Liver (tissue), 9 donors: ENCODE results near the gene ARAP1. TPM values are rescaled to one million over a fixed set of nuclear protein-coding genes. Genes with fewer than 3 reads are reported as not detected.

Source experiments
- DNase-seq: peaks from one replicate; pipeline ENCODE4 v3.0.0-alpha.2; 2017; ENCODE audit warnings: low spot score
- H3K27ac ChIP-seq, 2 donors: one replicate each; pipeline ENCODE4 v1.7.0; 2013; ENCODE audit warnings: inconsistent platforms in 2 of 2, low read length in 2 of 2, control low read depth in 1 of 2, low read depth in 1 of 2, mild to moderate bottlenecking in 1 of 2
- H3K27me3 ChIP-seq, 4 donors: one replicate each; pipeline versions ENCODE4 v1.6.1 to v1.7.0; 2013; ENCODE audit warnings: low read length in 3 of 4, inconsistent platforms in 1 of 4, mild to moderate bottlenecking in 1 of 4, moderate library complexity in 1 of 4; ENCODE audit not compliant: control insufficient read depth in 4 of 4, insufficient read depth in 4 of 4
- H3K36me3 ChIP-seq, 4 donors: one replicate each; pipeline versions ENCODE4 v1.6.1 to v1.7.0; 2013; ENCODE audit warnings: low read length in 3 of 4, mild to moderate bottlenecking in 3 of 4, low read depth in 1 of 4, moderate library complexity in 1 of 4; ENCODE audit not compliant: control insufficient read depth in 4 of 4, insufficient read depth in 3 of 4
- H3K4me1 ChIP-seq, 4 donors: one replicate each; pipeline versions ENCODE4 v1.6.1 to v1.7.0; 2013; ENCODE audit warnings: low read length in 3 of 4, mild to moderate bottlenecking in 3 of 4, moderate library complexity in 1 of 4; ENCODE audit not compliant: control insufficient read depth in 4 of 4, insufficient read depth in 4 of 4
- H3K4me3 ChIP-seq, 3 donors: one replicate each; pipeline versions ENCODE4 v1.6.1 to v1.7.0; 2013; ENCODE audit warnings: low read length in 3 of 3, control low read depth in 1 of 3, low read depth in 1 of 3, mild to moderate bottlenecking in 1 of 3
- H3K9ac ChIP-seq, 2 donors: one replicate each; pipeline ENCODE4 v1.7.0; 2013; ENCODE audit warnings: low read length in 2 of 2, mild to moderate bottlenecking in 2 of 2, moderate library complexity in 2 of 2, control low read depth in 1 of 2, low read depth in 1 of 2
- H3K9me3 ChIP-seq, 4 donors: one replicate each; pipeline versions ENCODE4 v1.6.1 to v1.7.0; 2013; ENCODE audit warnings: low read length in 3 of 4; ENCODE audit not compliant: control insufficient read depth in 4 of 4
- EGR1 ChIP-seq, 2 donors: IDR thresholded peaks; 2 replicates each; pipeline ENCODE4 v1.6.1; 2016 to 2018; ENCODE audit warnings: antibody characterized with exemption in 2 of 2, low read depth in 2 of 2
- FOXA1 ChIP-seq: IDR thresholded peaks from 2 replicates; pipeline ENCODE4 v1.6.1; 2016; ENCODE audit warnings: antibody characterized with exemption
- FOXA2 ChIP-seq: IDR thresholded peaks from 2 replicates; pipeline ENCODE4 v1.6.1; 2016; ENCODE audit warnings: antibody characterized with exemption
- GABPA ChIP-seq, 2 donors: IDR thresholded peaks in 1 of 2; conservative IDR thresholded peaks in 1 of 2; 2 replicates each; pipeline ENCODE4 v1.6.1; 2016; ENCODE audit warnings: antibody characterized with exemption in 2 of 2, mild to moderate bottlenecking in 1 of 2, moderate library complexity in 1 of 2
- HNF4A ChIP-seq, 2 donors: conservative IDR thresholded peaks; 2 replicates each; pipeline ENCODE4 v1.6.1; 2016; ENCODE audit warnings: antibody characterized with exemption in 2 of 2, mild to moderate bottlenecking in 2 of 2
- HNF4G ChIP-seq: IDR thresholded peaks from 2 replicates; pipeline ENCODE4 v1.6.1; 2016; ENCODE audit warnings: antibody characterized with exemption
- JUND ChIP-seq, 2 donors: IDR thresholded peaks; 2 replicates each; pipeline ENCODE4 v1.6.1; 2016; ENCODE audit warnings: antibody characterized with exemption in 2 of 2
- NR2F2 ChIP-seq: IDR thresholded peaks from 2 replicates; pipeline ENCODE4 v1.6.1; 2016; ENCODE audit warnings: antibody characterized with exemption
- RAD21 ChIP-seq, 2 donors: IDR thresholded peaks; 2 replicates each; pipeline ENCODE4 v1.6.1; 2016; ENCODE audit warnings: antibody characterized with exemption in 2 of 2, mild to moderate bottlenecking in 2 of 2
- RXRA ChIP-seq, 2 donors: IDR thresholded peaks; 2 replicates each; pipeline ENCODE4 v1.6.1; 2017 to 2018; ENCODE audit warnings: antibody characterized with exemption in 2 of 2, mild to moderate bottlenecking in 1 of 2
- SP1 ChIP-seq: IDR thresholded peaks from 2 replicates; pipeline ENCODE4 v1.6.1; 2018; ENCODE audit warnings: antibody characterized with exemption, mild to moderate bottlenecking
- TAF1 ChIP-seq: conservative IDR thresholded peaks from 2 replicates; pipeline ENCODE4 v1.6.1; 2016; ENCODE audit warnings: antibody characterized with exemption, mild to moderate bottlenecking
- YY1 ChIP-seq: IDR thresholded peaks from 2 replicates; pipeline ENCODE4 v1.6.1; 2016; ENCODE audit warnings: antibody characterized with exemption, mild to moderate bottlenecking
- WGBS: extraction: QIAGEN DNeasy Blood & Tissue Kit; methylation state at CpG from one replicate; pipeline ENCODE4 v1.1.7; 2013; 5-methylcytosine and 5-hydroxymethylcytosine counted together
- polyA plus RNA-seq, 2 donors: library from polyadenylated mRNA; stranded (reverse) in 1 of 2; unstranded in 1 of 2; fragments of 200-250 nt in 1 of 2; fragments of >200 nt in 1 of 2; fragmentation: Nextera tagmentation in 1 of 2; extraction: Ambion mirVana in 1 of 2; gene quantifications; one replicate each; pipeline versions ENCODE4 v1.2.1 to v1.2.3, GENCODE V29; 2013 to 2015
- total RNA-seq, 2 donors: library from RNA; depleted of rRNA; stranded (reverse); fragments of >200 nt; gene quantifications; one replicate each; pipeline ENCODE4 v1.2.3, GENCODE V29; 2014
- TF ChIP-seq, protein P1 (sequence below): fragments of 150-350 bp; IDR thresholded peaks from 2 replicates; pipeline ENCODE4 v1.5.1; 2017; ENCODE audit warnings: improper control_type of control experiment, low read depth, low read length; ENCODE audit not compliant: missing input control
- TF ChIP-seq, protein P2 (sequence below): IDR thresholded peaks from 2 replicates; pipeline ENCODE4 v1.6.1; 2016; ENCODE audit warnings: antibody characterized with exemption, mild to moderate bottlenecking
- TF ChIP-seq, protein P3 (sequence below): IDR thresholded peaks from 2 replicates; pipeline ENCODE4 v1.6.1; 2016; ENCODE audit warnings: antibody characterized with exemption
- TF ChIP-seq, protein P4 (sequence below): IDR thresholded peaks from 2 replicates; pipeline ENCODE4 v1.6.1; 2016; ENCODE audit warnings: antibody characterized with exemption
- TF ChIP-seq, protein P5 (sequence below): IDR thresholded peaks from 2 replicates; pipeline ENCODE4 v1.6.1; 2016; ENCODE audit warnings: antibody characterized with exemption
- donor health status: healthy.
- donor health status: healthy.
- donor health status: healthy.
- donor health status: healthy.
- donor health status: healthy.

ARAP1 gene
- total and polyA plus RNA-seq, 4 donors, result 14.4 to 77.8 (median 43.5) TPM

DNA sequence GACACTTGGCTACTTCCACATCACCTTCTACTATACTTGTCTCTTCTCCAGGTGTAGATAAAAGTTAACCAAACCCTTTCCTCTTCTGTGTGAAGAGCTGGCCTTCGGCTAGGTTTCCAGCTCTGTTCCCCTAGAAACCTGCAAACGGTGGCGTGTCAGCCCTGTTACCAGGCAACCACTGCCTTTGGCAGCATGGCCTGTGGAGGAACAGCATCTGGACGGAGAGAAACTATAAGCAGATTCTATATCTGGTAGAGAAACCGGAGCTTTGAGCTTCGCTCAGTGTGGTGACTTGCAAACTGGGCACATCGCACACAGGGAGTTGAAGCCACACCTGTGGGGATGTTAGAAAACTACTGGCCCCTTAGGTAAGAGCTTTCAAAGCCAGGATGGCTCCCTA, 35.9 kb downstream of the ARAP1 start:
- Histone ChIP-seq H3K36me3 (peaks cover 2 to 17% (median 13%) of the 10 kb centered on the region in 4 donors), H3K4me3 (no peak overlapping the region), H3K9ac (no peak overlapping the region), H3K9me3 (no peaks in the 10 kb centered on the region), H3K27ac (no peak overlapping the region), H3K4me1 (peaks cover 13 to 33% (median 27%) of the 10 kb centered on the region in 4 donors), H3K27me3 (no peaks in the 10 kb centered on the region)
- DNase-seq, result no peak
- WGBS, result 83% methylated on average over 7 of the region's 7 CpGs
- TF ChIP-seq JUND (IDR thresholded peaks at IDR 0.05), result no peak
- TF ChIP-seq RAD21 (IDR thresholded peaks at IDR 0.05), result no peak
- TF ChIP-seq, protein P1, sequence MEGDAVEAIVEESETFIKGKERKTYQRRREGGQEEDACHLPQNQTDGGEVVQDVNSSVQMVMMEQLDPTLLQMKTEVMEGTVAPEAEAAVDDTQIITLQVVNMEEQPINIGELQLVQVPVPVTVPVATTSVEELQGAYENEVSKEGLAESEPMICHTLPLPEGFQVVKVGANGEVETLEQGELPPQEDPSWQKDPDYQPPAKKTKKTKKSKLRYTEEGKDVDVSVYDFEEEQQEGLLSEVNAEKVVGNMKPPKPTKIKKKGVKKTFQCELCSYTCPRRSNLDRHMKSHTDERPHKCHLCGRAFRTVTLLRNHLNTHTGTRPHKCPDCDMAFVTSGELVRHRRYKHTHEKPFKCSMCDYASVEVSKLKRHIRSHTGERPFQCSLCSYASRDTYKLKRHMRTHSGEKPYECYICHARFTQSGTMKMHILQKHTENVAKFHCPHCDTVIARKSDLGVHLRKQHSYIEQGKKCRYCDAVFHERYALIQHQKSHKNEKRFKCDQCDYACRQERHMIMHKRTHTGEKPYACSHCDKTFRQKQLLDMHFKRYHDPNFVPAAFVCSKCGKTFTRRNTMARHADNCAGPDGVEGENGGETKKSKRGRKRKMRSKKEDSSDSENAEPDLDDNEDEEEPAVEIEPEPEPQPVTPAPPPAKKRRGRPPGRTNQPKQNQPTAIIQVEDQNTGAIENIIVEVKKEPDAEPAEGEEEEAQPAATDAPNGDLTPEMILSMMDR, result no peak
- TF ChIP-seq HNF4A (conservative IDR thresholded peaks at IDR 0.05), result no peak
- no peak for TF ChIP-seq NR2F2
- TF ChIP-seq, protein P2, sequence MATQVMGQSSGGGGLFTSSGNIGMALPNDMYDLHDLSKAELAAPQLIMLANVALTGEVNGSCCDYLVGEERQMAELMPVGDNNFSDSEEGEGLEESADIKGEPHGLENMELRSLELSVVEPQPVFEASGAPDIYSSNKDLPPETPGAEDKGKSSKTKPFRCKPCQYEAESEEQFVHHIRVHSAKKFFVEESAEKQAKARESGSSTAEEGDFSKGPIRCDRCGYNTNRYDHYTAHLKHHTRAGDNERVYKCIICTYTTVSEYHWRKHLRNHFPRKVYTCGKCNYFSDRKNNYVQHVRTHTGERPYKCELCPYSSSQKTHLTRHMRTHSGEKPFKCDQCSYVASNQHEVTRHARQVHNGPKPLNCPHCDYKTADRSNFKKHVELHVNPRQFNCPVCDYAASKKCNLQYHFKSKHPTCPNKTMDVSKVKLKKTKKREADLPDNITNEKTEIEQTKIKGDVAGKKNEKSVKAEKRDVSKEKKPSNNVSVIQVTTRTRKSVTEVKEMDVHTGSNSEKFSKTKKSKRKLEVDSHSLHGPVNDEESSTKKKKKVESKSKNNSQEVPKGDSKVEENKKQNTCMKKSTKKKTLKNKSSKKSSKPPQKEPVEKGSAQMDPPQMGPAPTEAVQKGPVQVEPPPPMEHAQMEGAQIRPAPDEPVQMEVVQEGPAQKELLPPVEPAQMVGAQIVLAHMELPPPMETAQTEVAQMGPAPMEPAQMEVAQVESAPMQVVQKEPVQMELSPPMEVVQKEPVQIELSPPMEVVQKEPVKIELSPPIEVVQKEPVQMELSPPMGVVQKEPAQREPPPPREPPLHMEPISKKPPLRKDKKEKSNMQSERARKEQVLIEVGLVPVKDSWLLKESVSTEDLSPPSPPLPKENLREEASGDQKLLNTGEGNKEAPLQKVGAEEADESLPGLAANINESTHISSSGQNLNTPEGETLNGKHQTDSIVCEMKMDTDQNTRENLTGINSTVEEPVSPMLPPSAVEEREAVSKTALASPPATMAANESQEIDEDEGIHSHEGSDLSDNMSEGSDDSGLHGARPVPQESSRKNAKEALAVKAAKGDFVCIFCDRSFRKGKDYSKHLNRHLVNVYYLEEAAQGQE, result no peak
- TF ChIP-seq SP1, result no peak
- TF ChIP-seq FOXA2, result no peak
- no peak for TF ChIP-seq GABPA (IDR thresholded peaks at IDR 0.05 in 1 of 2, conservative IDR thresholded peaks at IDR 0.05 in 1 of 2)
- TF ChIP-seq RXRA (IDR thresholded peaks at IDR 0.05), result no peak
- TF ChIP-seq, protein P3, sequence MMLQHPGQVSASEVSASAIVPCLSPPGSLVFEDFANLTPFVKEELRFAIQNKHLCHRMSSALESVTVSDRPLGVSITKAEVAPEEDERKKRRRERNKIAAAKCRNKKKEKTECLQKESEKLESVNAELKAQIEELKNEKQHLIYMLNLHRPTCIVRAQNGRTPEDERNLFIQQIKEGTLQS, result no peak

DNA sequence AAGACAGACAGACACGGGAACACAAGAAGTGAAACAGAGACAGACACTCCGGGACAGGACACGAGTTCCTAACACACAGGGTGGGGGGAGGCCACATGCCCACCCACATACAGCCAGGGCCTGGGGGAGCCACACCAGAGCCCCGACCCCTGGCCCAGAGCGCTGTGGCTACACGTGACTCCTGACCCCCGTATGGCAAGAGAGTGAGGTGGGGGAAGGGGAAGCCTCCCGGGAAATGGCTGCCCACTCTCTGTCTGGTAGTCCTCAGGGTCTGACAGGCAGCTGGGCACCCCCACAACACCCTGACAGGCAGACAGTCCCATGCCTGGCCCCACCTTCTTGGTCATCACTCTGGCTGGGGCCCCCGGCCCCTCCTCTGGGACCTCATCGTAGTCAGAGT, 39.4 kb downstream of the ARAP1 start:
- 83% methylated on average over 10 of the region's 10 CpGs for WGBS
- no peaks in the 10 kb centered on the region for H3K9me3 ChIP-seq
- H3K27ac ChIP-seq, result no peak overlapping the region
- peaks cover 8 to 46% (median 35%) of the 10 kb centered on the region in 4 donors for H3K36me3 ChIP-seq
- no peak overlapping the region for H3K9ac ChIP-seq
- H3K4me1 ChIP-seq, result peaks cover 0 to 7% (median under 1%) of the 10 kb centered on the region in 4 donors
- no peak for DNase-seq
- TF ChIP-seq, protein P3, result no peak
- TF ChIP-seq RAD21 (IDR thresholded peaks at IDR 0.05) (no peak), GABPA (IDR thresholded peaks at IDR 0.05 in 1 of 2, conservative IDR thresholded peaks at IDR 0.05 in 1 of 2) (no peak), SP1 (no peak), FOXA1 (no peak), TAF1 (no peak), NR2F2 (no peak), YY1 (no peak), EGR1 (IDR thresholded peaks at IDR 0.05; ENCODE audit: low read depth in 2 of 2) (no peak), HNF4G (no peak), HNF4A (conservative IDR thresholded peaks at IDR 0.05) (no peak), RXRA (IDR thresholded peaks at IDR 0.05) (no peak), FOXA2 (no peak)
- TF ChIP-seq, protein P4, sequence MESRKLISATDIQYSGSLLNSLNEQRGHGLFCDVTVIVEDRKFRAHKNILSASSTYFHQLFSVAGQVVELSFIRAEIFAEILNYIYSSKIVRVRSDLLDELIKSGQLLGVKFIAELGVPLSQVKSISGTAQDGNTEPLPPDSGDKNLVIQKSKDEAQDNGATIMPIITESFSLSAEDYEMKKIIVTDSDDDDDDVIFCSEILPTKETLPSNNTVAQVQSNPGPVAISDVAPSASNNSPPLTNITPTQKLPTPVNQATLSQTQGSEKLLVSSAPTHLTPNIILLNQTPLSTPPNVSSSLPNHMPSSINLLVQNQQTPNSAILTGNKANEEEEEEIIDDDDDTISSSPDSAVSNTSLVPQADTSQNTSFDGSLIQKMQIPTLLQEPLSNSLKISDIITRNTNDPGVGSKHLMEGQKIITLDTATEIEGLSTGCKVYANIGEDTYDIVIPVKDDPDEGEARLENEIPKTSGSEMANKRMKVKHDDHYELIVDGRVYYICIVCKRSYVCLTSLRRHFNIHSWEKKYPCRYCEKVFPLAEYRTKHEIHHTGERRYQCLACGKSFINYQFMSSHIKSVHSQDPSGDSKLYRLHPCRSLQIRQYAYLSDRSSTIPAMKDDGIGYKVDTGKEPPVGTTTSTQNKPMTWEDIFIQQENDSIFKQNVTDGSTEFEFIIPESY, result no peak
- TF ChIP-seq, protein P5, sequence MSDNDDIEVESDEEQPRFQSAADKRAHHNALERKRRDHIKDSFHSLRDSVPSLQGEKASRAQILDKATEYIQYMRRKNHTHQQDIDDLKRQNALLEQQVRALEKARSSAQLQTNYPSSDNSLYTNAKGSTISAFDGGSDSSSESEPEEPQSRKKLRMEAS, result no peak
- TF ChIP-seq, protein P1, result no peak
- no peaks in the 10 kb centered on the region for H3K27me3 ChIP-seq
- no peak overlapping the region for H3K4me3 ChIP-seq
